PFSK-1 (cell line): ENCODE measurements around the gene TEX29.

Experiments
- FOXP2 ChIP-seq: optimal IDR thresholded peaks from 2 replicates; pipeline ENCODE3; 2011; ENCODE audit warnings: borderline replicate concordance, control low read depth, inconsistent platforms; ENCODE audit not compliant: insufficient read depth; ENCODE audit errors: extremely low read length, extremely low read depth
- POLR2AphosphoS5 ChIP-seq: IDR thresholded peaks from 2 replicates; pipeline ENCODE4 v1.6.1; 2012; ENCODE audit warnings: low read depth, mild to moderate bottlenecking, control low read depth, low read length, moderate library complexity
- REST ChIP-seq, 2 experiments: IDR thresholded peaks; 2 replicates each; pipeline versions ENCODE4 v1.6.1 to v1.8.0; 2011 to 2012; ENCODE audit warnings: low read depth in 2 of 2, low read length in 2 of 2, control low read depth in 1 of 2, inconsistent platforms in 1 of 2, mild to moderate bottlenecking in 1 of 2, moderate library complexity in 1 of 2; ENCODE audit not compliant: insufficient read depth in 1 of 2
- SIN3A ChIP-seq: IDR thresholded peaks from 2 replicates; pipeline ENCODE4 v1.6.1; 2012; ENCODE audit warnings: mild to moderate bottlenecking, low read length, moderate library complexity, borderline replicate concordance; ENCODE audit not compliant: insufficient read depth
- TAF1 ChIP-seq: IDR thresholded peaks from 2 replicates; pipeline ENCODE4 v1.6.1; 2012; ENCODE audit warnings: low read length, control low read depth, borderline replicate concordance; ENCODE audit not compliant: insufficient read depth

The TEX29 gene

GRCh38 chr13:111363121-111363520, 42.7 kb downstream of the TEX29 start:
- TF ChIP-seq SIN3A (no peak), TAF1 (no peak), POLR2AphosphoS5 (no peak), FOXP2 (no peak), REST (IDR thresholded peaks at IDR 0.05; ENCODE audit: insufficient read depth in 1 of 2, low read depth in 2 of 2, low read length in 2 of 2) (no peak)

- no peak for TF ChIP-seq FOXP2
- TF ChIP-seq SIN3A = no peak
- TF ChIP-seq POLR2AphosphoS5 = no peak
- TF ChIP-seq REST (IDR thresholded peaks at IDR 0.05; ENCODE audit: insufficient read depth in 1 of 2, low read depth in 2 of 2, low read length in 2 of 2) = no peak
- TF ChIP-seq TAF1 = no peak
Observed at GRCh38 chr13:111363591-111363990, 43.1 kb downstream of the TEX29 start.

- TF ChIP-seq SIN3A (no peak), FOXP2 (no peak), POLR2AphosphoS5 (no peak), REST (IDR thresholded peaks at IDR 0.05; ENCODE audit: insufficient read depth in 1 of 2, low read depth in 2 of 2, low read length in 2 of 2) (no peak), TAF1 (no peak)
Observed at GRCh38 chr13:111365149-111366005, 44.9 kb downstream of the TEX29 start.

GRCh38 chr13:111367340-111367739, 46.9 kb downstream of the TEX29 start:
- TF ChIP-seq SIN3A (no peak), FOXP2 (no peak), POLR2AphosphoS5 (no peak), TAF1 (no peak), REST (IDR thresholded peaks at IDR 0.05; ENCODE audit: insufficient read depth in 1 of 2, low read depth in 2 of 2, low read length in 2 of 2) (no peak)
